ENCODE measurements around the gene U2AF1L4.
A peak's percentile ranks its signal among the peaks of the same experiment; 100 is the strongest.

The U2AF1L4 gene

GRCh38 chr19:35712567-35713505, 32.4 kb downstream of the U2AF1L4 start:
- Histone ChIP-seq H3K36me3 (ENCODE audit: insufficient read depth, low read length) (no peaks in the 10 kb centered on the region), H3K27ac (no peak overlapping the region), H3K9me3 (ENCODE audit: low read depth, low read length) (no peaks in the 10 kb centered on the region), H3K9ac (ENCODE audit: insufficient read length) (no peak overlapping the region), H3K4me3 (no peak overlapping the region)
- DNase-seq (ENCODE audit: low read depth, low spot score) = no peak
- no peak for TF ChIP-seq POLR2AphosphoS5 (IDR thresholded peaks at IDR 0.05; ENCODE audit: borderline replicate concordance, low read depth, low read length)
- TF ChIP-seq FOXP2 (optimal IDR thresholded peaks at IDR 0.05; ENCODE audit: control extremely low read depth, extremely low read length, insufficient read depth) = no peak
- no peak for TF ChIP-seq EZH2 (IDR thresholded peaks at IDR 0.05)

GRCh38 chr19:35710784-35711723, 34.2 kb downstream of the U2AF1L4 start:
- H3K4me3 ChIP-seq = no peak overlapping the region

GRCh38 chr19:35708391-35708790, 36.8 kb downstream of the U2AF1L4 start:
- no peaks in the 10 kb centered on the region for H3K36me3 ChIP-seq (ENCODE audit: insufficient read depth, low read length)
- TF ChIP-seq EZH2 (IDR thresholded peaks at IDR 0.05) = no peak
- TF ChIP-seq POLR2AphosphoS5 (IDR thresholded peaks at IDR 0.05; ENCODE audit: borderline replicate concordance, low read depth, low read length) = no peak
- no peak for TF ChIP-seq FOXP2 (optimal IDR thresholded peaks at IDR 0.05; ENCODE audit: control extremely low read depth, extremely low read length, insufficient read depth)
- no peak overlapping the region for H3K4me3 ChIP-seq
- DNase-seq (ENCODE audit: low read depth, low spot score) = no peak
- H3K27ac ChIP-seq = no peak overlapping the region
- H3K9ac ChIP-seq (ENCODE audit: insufficient read length) = no peak overlapping the region
- no peaks in the 10 kb centered on the region for H3K9me3 ChIP-seq (ENCODE audit: low read depth, low read length)

More at GRCh38 chr19:35710784-35711723, 34.2 kb downstream of the U2AF1L4 start:
- no peaks in the 10 kb centered on the region for H3K9me3 ChIP-seq (ENCODE audit: low read depth, low read length)
- DNase-seq (ENCODE audit: low read depth, low spot score) = no peak
- no peak for TF ChIP-seq POLR2AphosphoS5 (IDR thresholded peaks at IDR 0.05; ENCODE audit: borderline replicate concordance, low read depth, low read length)
- no peak for TF ChIP-seq EZH2 (IDR thresholded peaks at IDR 0.05)
- no peak for TF ChIP-seq FOXP2 (optimal IDR thresholded peaks at IDR 0.05; ENCODE audit: control extremely low read depth, extremely low read length, insufficient read depth)
- H3K9ac ChIP-seq (ENCODE audit: insufficient read length) = no peak overlapping the region
- no peak overlapping the region for H3K27ac ChIP-seq
- no peaks in the 10 kb centered on the region for H3K36me3 ChIP-seq (ENCODE audit: insufficient read depth, low read length)

- no peak within 1 kb of the TSS for H3K4me3 ChIP-seq
- TF ChIP-seq EZH2 (IDR thresholded peaks at IDR 0.05) = no peak
- no peak for TF ChIP-seq POLR2AphosphoS5 (IDR thresholded peaks at IDR 0.05; ENCODE audit: borderline replicate concordance, low read depth, low read length)
- TF ChIP-seq FOXP2 (optimal IDR thresholded peaks at IDR 0.05; ENCODE audit: control extremely low read depth, extremely low read length, insufficient read depth) = no peak
- H3K9me3 ChIP-seq (ENCODE audit: low read depth, low read length) = no peaks in the 10 kb centered on the region
- no peaks in the 10 kb centered on the region for H3K36me3 ChIP-seq (ENCODE audit: insufficient read depth, low read length)
- H3K9ac ChIP-seq (ENCODE audit: insufficient read length) = no peak within 1 kb of the TSS
- DNase-seq (ENCODE audit: low read depth, low spot score) = no peak
- no peak within 1 kb of the TSS for H3K27ac ChIP-seq
Observed at GRCh38 chr19:35704218-35704617, 41.0 kb downstream of the U2AF1L4 start, which contains the start of gene ZBTB32. TSS of gene ZBTB32 (plus strand) at chr19:35704558. CDS start at chr19:35714627, 10,069 bp downstream.

GRCh38 chr19:35703343-35703742, 41.9 kb downstream of the U2AF1L4 start:
- Histone ChIP-seq H3K9ac (ENCODE audit: insufficient read length) (no peak overlapping the region), H3K9me3 (ENCODE audit: low read depth, low read length) (no peaks in the 10 kb centered on the region), H3K36me3 (ENCODE audit: insufficient read depth, low read length) (no peaks in the 10 kb centered on the region), H3K27ac (no peak overlapping the region), H3K4me3 (no peak overlapping the region)
- no peak for DNase-seq (ENCODE audit: low read depth, low spot score)
- TF ChIP-seq POLR2AphosphoS5 (IDR thresholded peaks at IDR 0.05; ENCODE audit: borderline replicate concordance, low read depth, low read length) (no peak), EZH2 (IDR thresholded peaks at IDR 0.05) (no peak), FOXP2 (optimal IDR thresholded peaks at IDR 0.05; ENCODE audit: control extremely low read depth, extremely low read length, insufficient read depth) (no peak)

- peak; percentile 80 for DNase-seq (ENCODE audit: low read depth, low spot score)
- H3K4me3 ChIP-seq = peak overlapping the region; percentile 71
- no peak overlapping the region for H3K9ac ChIP-seq (ENCODE audit: insufficient read length)
- TF ChIP-seq POLR2AphosphoS5 (IDR thresholded peaks at IDR 0.05; ENCODE audit: borderline replicate concordance, low read depth, low read length) = no peak
- no peak for TF ChIP-seq EZH2 (IDR thresholded peaks at IDR 0.05)
- TF ChIP-seq FOXP2 (optimal IDR thresholded peaks at IDR 0.05; ENCODE audit: control extremely low read depth, extremely low read length, insufficient read depth) = no peak
- H3K36me3 ChIP-seq (ENCODE audit: insufficient read depth, low read length) = no peaks in the 10 kb centered on the region
- H3K27ac ChIP-seq = no peak overlapping the region
- no peaks in the 10 kb centered on the region for H3K9me3 ChIP-seq (ENCODE audit: low read depth, low read length)
Observed at GRCh38 chr19:35702223-35703012, 42.8 kb downstream of the U2AF1L4 start.

- H3K4me3 ChIP-seq = no peak overlapping the region
- H3K27ac ChIP-seq = no peak overlapping the region
- H3K9ac ChIP-seq (ENCODE audit: insufficient read length) = no peak overlapping the region
- H3K36me3 ChIP-seq (ENCODE audit: insufficient read depth, low read length) = no peaks in the 10 kb centered on the region
- TF ChIP-seq POLR2AphosphoS5 (IDR thresholded peaks at IDR 0.05; ENCODE audit: borderline replicate concordance, low read depth, low read length) (no peak), EZH2 (IDR thresholded peaks at IDR 0.05) (no peak), FOXP2 (optimal IDR thresholded peaks at IDR 0.05; ENCODE audit: control extremely low read depth, extremely low read length, insufficient read depth) (no peak)
- DNase-seq (ENCODE audit: low read depth, low spot score) = no peak
- no peaks in the 10 kb centered on the region for H3K9me3 ChIP-seq (ENCODE audit: low read depth, low read length)
Observed at GRCh38 chr19:35696835-35697234, 48.4 kb downstream of the U2AF1L4 start.
